Panc1 (cell line): ENCODE data around the gene PHC1. TPM values are rescaled to one million over a fixed set of nuclear protein-coding genes. Genes with fewer than 3 reads are reported as not detected.

Experiments
- ATAC-seq: fragments of 200-7000 bp; cut with Tn5 transposase; 2 replicates; pipeline ENCODE4 v1.9.1; 2020; ENCODE audit warnings: mild to moderate bottlenecking, moderate library complexity
- BruUV-seq: library from RNA; stranded (reverse); fragments of 400-500 nt; replicated peaks from 2 replicates; lab custom pipeline; 2021; lab: Mats Ljungman, UMichigan
- CTCF ChIA-PET: fragments of 300-600 bp; sonication (Branson Sonifier 250); formaldehyde crosslinking; loops from one replicate; lab custom pipeline; 2022; ENCODE audit warnings: antibody characterized with exemption; lab: Charles Lee
- POLR2A ChIA-PET: fragments of 300-600 bp; sonication (Branson Sonifier 250); formaldehyde crosslinking; loops from one replicate; lab custom pipeline; 2022; ENCODE audit warnings: antibody characterized with exemption; lab: Charles Lee
- DNase-seq: peaks from one replicate; pipeline ENCODE4 v3.0.0-alpha.2; 2010; ENCODE audit warnings: low read depth, low spot score
- H3K27ac ChIP-seq: 2 replicates; pipeline ENCODE4 v1.5.1; 2011; ENCODE audit warnings: mild to moderate bottlenecking, low read length, inconsistent platforms
- H3K27me3 ChIP-seq: fragments of 200-500 bp; sonication (Bioruptor generic); 2 replicates; pipeline ENCODE4 v1.6.0; 2014; ENCODE audit warnings: low read length, inconsistent platforms; ENCODE audit not compliant: control insufficient read depth, insufficient read depth
- H3K36me3 ChIP-seq: fragments of 200-500 bp; sonication (Bioruptor generic); 2 replicates; pipeline ENCODE4 v1.5.1; 2014; ENCODE audit warnings: inconsistent platforms, mild to moderate bottlenecking, low read length, moderate library complexity; ENCODE audit not compliant: control insufficient read depth, insufficient read depth
- H3K4me1 ChIP-seq: 2 replicates; pipeline ENCODE4 v1.5.1; 2011; ENCODE audit warnings: inconsistent platforms, mild to moderate bottlenecking, low read length, moderate library complexity; ENCODE audit not compliant: control insufficient read depth, insufficient read depth
- H3K4me3 ChIP-seq, 2 experiments: 2 replicates each; pipeline ENCODE4 v1.5.1; 2011 to 2012; ENCODE audit warnings: low read depth in 2 of 2, low read length in 2 of 2, mild to moderate bottlenecking in 2 of 2, inconsistent platforms in 1 of 2, moderate library complexity in 1 of 2
- H3K9me3 ChIP-seq: fragments of 200-500 bp; sonication (Bioruptor generic); 2 replicates; pipeline ENCODE4 v1.5.1; 2014; ENCODE audit warnings: low read depth, mild to moderate bottlenecking, inconsistent platforms, low read length, moderate library complexity; ENCODE audit not compliant: control insufficient read depth, insufficient read depth
- POLR2AphosphoS5 ChIP-seq: IDR thresholded peaks from 2 replicates; pipeline ENCODE4 v1.6.1; 2012; ENCODE audit warnings: mild to moderate bottlenecking, low read depth, low read length, moderate library complexity
- REST ChIP-seq, 2 experiments: IDR thresholded peaks; 2 replicates each; pipeline ENCODE4 v1.6.1; 2011 to 2012; ENCODE audit warnings: low read depth in 2 of 2, control low read depth in 1 of 2, low read length in 1 of 2, mild to moderate bottlenecking in 1 of 2, moderate library complexity in 1 of 2; ENCODE audit not compliant: insufficient read depth in 1 of 2
- SIN3A ChIP-seq: IDR thresholded peaks from 2 replicates; pipeline ENCODE4 v1.6.1; 2012; ENCODE audit warnings: low read depth, mild to moderate bottlenecking, low read length, moderate library complexity, borderline replicate concordance; ENCODE audit not compliant: insufficient read depth
- TCF7L2 ChIP-seq: IDR thresholded peaks from 2 replicates; pipeline ENCODE4 v1.6.1; 2011; ENCODE audit warnings: mild to moderate bottlenecking, low read depth, low read length, inconsistent platforms
- in situ Hi-C: cut with HindIII; loops from 2 replicates; pipeline ENCODE4 v1.10.0; 2016; ENCODE audit warnings: low sequenced_read_pairs, low pct_unique_long_range_greater_than_20kb
- intact Hi-C: fragments of 100-400 bp; cut with micrococcal nuclease; formaldehyde crosslinking; loops from one replicate; pipeline ENCODE4 v1.10.0; 2022; ENCODE audit not compliant: unreplicated experiment
- total RNA-seq: library from RNA; stranded (reverse); gene quantifications from one replicate; pipeline ENCODE4 v1.2.1, GENCODE V29; 2021; ENCODE audit not compliant: unreplicated experiment
- TF ChIP-seq, protein P1 (sequence below): fragments of 450-650 bp; IDR thresholded peaks from 2 replicates; pipeline ENCODE4 v1.5.1; 2017; ENCODE audit warnings: mild to moderate bottlenecking

Gene PHC1
- total RNA-seq, 1 experiment from 2014 or later, result 15.6 TPM

GRCh38 chr12:8987685-8988084 lies 73.4 kb downstream of the PHC1 start:
- no peak for DNase-seq
- intact Hi-C loops (no loop called here), in situ Hi-C loops (no loop called here)
- TF ChIP-seq TCF7L2, result no peak
- TF ChIP-seq POLR2AphosphoS5, result no peak
- Histone ChIP-seq H3K9me3 (no peaks in the 10 kb centered on the region), H3K27ac (no peak overlapping the region), H3K36me3 (no peaks in the 10 kb centered on the region), H3K4me1 (no peaks in the 10 kb centered on the region), H3K4me3 (no peak overlapping the region), H3K27me3 (no peaks in the 10 kb centered on the region)
- POLR2A ChIA-PET, result no interaction called here
- CTCF ChIA-PET, result no interaction called here
- ATAC-seq, result no peak
- BruUV-seq, result no TSS peak

- Histone ChIP-seq H3K27me3 (no peaks in the 10 kb centered on the region), H3K36me3 (no peaks in the 10 kb centered on the region), H3K4me1 (no peaks in the 10 kb centered on the region), H3K9me3 (no peaks in the 10 kb centered on the region), H3K4me3 (no peak within 1 kb of the TSS), H3K27ac (no peak within 1 kb of the TSS)
- POLR2A ChIA-PET, result no interaction called here
- no peak for ATAC-seq
- BruUV-seq, result no TSS peak
- DNase-seq, result no peak
- intact Hi-C loops (no loop called here), in situ Hi-C loops (no loop called here)
- CTCF ChIA-PET, result no interaction called here
- TF ChIP-seq SIN3A, result no peak
- TF ChIP-seq POLR2AphosphoS5, result no peak
- TF ChIP-seq TCF7L2, result no peak
- no peak for TF ChIP-seq REST (IDR thresholded peaks at IDR 0.05; ENCODE audit: insufficient read depth in 1 of 2, low read depth in 2 of 2, low read length in 1 of 2)
- TF ChIP-seq, protein P1, sequence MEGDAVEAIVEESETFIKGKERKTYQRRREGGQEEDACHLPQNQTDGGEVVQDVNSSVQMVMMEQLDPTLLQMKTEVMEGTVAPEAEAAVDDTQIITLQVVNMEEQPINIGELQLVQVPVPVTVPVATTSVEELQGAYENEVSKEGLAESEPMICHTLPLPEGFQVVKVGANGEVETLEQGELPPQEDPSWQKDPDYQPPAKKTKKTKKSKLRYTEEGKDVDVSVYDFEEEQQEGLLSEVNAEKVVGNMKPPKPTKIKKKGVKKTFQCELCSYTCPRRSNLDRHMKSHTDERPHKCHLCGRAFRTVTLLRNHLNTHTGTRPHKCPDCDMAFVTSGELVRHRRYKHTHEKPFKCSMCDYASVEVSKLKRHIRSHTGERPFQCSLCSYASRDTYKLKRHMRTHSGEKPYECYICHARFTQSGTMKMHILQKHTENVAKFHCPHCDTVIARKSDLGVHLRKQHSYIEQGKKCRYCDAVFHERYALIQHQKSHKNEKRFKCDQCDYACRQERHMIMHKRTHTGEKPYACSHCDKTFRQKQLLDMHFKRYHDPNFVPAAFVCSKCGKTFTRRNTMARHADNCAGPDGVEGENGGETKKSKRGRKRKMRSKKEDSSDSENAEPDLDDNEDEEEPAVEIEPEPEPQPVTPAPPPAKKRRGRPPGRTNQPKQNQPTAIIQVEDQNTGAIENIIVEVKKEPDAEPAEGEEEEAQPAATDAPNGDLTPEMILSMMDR, result no peak
Observed at GRCh38 chr12:8989413-8989812, 75.1 kb downstream of the PHC1 start, which contains the start of gene KLRG1. KLRG1 (plus strand) TSS chr12:8989546; CDS start chr12:8989636, 90 bp downstream.

Other genes with a start within 250 kb of the PHC1 start
- 17.1 TPM for gene RIMKLB, start 216.5 kb upstream of the PHC1 start, total RNA-seq
- gene A2ML1, start 91.9 kb upstream of the PHC1 start, total RNA-seq, result not detected
- gene M6PR, start 35.1 kb downstream of the PHC1 start, total RNA-seq, result 161 TPM
- gene KLRG1, start 75.0 kb downstream of the PHC1 start, total RNA-seq, result 0.69 TPM
- 2.1 TPM for gene A2M, start 201.4 kb downstream of the PHC1 start, total RNA-seq